GM12873 (cell line): ENCODE data around the gene HOXC9.

Experiments
- CTCF ChIP-seq: IDR thresholded peaks from 2 replicates; pipeline ENCODE4 v1.5.1; 2012; ENCODE audit warnings: low read depth, mild to moderate bottlenecking, moderate library complexity, low read length, control low read depth; ENCODE audit not compliant: insufficient read depth; ENCODE audit errors: missing control alignments

HOXC9 gene

GRCh38 chr12:54000116-54001114 lies at the start of gene HOXC9:
Gene HOXC9 (plus strand): TSS chr12:54000161. CDS start chr12:54000189, 28 bp downstream.
- TF ChIP-seq CTCF: no peak

- TF ChIP-seq CTCF: no peak
These were observed 49.6 kb upstream of the HOXC9 start for GRCh38 chr12:53950437-53950773.

GRCh38 chr12:53950789-53951576 lies 49.0 kb upstream of the HOXC9 start:
- TF ChIP-seq CTCF: no peak

- no peak for TF ChIP-seq CTCF
These were observed 48.2 kb upstream of the HOXC9 start for GRCh38 chr12:53951577-53952334.

- TF ChIP-seq CTCF: no peak
These were observed 47.6 kb upstream of the HOXC9 start for GRCh38 chr12:53952335-53952694.

- no peak for TF ChIP-seq CTCF
These were observed 46.9 kb upstream of the HOXC9 start for GRCh38 chr12:53952871-53953734.
